Measurements from ENCODE around the gene TRIM33.
"Not testable (repeated sequence)": the region's sequence is repeated elsewhere in the genome, so short reads cannot be mapped to it uniquely, and the experiment has no call there.

TRIM33 gene

GRCh38 chr1:114510274-114511031 is 550 bp downstream of the TRIM33 start:
- DNase-seq (ENCODE audit: low spot score), result peak; percentile 77

GRCh38 chr1:114509596-114510273 is 1.3 kb downstream of the TRIM33 start:
- no peak for DNase-seq (ENCODE audit: low spot score)

DNA sequence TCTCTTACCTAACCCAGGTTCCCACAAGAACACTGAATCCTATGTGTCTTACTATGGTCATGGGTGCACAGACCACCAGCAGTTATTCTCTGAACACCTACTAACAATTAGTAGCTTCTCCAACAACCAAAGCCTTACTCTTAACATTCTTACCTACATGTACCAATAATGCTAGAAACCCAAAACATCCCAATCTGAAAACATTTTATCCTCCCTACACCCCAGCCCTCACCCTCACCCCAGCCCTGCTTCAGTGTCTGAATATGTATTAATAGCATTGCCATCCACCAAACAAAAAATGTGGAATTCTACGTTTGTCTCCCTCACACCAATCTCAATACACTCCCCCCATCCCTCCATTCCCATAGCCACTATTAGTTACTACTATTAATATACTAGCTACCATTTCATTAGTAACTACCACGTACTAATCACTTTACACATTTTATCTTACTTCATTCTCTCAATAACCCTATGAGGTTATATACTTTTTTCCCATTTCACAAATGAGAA is 2.6 kb downstream of the TRIM33 start:
- no peak for DNase-seq (ENCODE audit: low spot score)

DNA sequence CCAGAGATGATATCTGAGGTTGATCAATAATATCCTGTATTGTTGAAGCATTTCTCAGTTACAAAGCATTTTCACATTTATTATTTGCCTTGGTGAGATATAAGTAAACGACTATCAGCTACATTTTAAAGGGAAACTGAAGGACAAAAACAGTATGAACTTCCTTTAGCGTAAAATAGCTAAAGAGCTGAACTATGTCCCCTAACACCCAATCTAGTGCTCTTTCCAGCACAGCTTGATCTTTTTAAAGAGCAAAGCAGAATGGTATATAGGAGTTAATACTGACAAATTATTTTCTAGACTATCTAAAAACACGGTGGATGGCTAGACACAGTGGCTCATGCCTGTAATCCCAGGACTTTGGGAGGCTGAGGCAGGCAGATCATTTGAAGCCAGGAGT is 3.5 kb downstream of the TRIM33 start:
- no peak for DNase-seq (ENCODE audit: low spot score)

- DNase-seq (ENCODE audit: low spot score), result no peak
Measured at GRCh38 chr1:114505148-114505561, 5.8 kb downstream of the TRIM33 start.

DNA sequence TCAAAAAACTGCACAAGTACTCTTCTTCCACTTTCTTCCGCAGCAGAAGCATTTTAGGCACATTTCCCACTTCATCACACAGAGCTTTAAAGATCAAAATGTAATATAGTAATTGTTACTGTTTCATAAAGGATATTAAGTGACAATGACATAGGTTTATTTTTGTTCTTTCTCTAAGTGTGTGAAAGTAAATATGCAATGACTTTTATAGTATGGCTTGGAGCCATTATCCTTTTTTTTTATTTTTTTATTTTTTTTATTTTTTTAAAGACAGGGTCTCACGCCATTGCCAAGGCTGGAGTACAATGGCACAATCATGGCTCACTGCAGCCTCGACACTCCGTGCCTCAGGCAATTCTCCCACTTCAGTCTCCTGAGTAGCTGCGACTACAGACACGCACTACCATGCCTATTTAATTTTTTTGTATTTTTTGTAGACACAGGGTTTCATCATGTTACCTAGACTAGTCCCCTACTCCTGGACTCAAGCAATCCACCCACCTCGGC is 7.0 kb downstream of the TRIM33 start:
- DNase-seq (ENCODE audit: low spot score), result no peak

DNA sequence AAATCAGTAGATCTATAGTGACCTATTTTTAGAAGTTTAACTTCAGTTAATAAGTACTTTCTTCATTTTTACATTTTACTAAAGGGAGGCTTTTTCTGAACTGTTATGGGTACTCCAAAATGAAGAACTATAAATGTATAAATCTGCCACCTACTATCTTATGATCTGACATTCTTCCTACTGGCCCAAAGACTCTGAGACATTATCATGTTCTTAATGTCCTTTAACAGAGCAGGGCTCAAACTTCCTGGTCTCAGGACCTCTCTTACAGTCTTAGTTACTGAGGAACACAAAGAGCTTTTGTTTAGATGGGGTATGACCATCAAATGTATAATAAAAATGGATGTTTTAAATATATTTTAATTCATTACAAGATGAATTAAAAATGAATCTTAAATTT is 8.9 kb downstream of the TRIM33 start:
- DNase-seq (ENCODE audit: low spot score), result no peak

DNA sequence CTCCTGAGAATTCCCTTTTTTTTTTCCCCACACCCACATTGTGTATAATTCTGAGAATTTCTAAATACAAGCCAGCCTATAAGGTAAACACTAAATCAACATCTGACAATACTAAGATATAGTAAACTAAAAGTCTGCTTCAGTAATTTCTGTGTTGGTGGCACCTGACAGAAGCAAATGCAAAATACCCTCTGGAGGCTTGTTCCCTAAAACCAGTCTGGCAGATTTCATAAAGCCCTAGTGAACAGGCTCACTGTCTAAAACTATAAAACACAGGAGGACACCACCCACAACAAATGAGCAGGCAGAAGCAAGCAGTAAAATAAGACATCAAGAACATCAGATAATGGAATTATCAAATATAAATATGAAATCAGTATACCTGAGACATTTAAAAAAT is 11.5 kb downstream of the TRIM33 start:
- no peak for DNase-seq (ENCODE audit: low spot score)

DNA sequence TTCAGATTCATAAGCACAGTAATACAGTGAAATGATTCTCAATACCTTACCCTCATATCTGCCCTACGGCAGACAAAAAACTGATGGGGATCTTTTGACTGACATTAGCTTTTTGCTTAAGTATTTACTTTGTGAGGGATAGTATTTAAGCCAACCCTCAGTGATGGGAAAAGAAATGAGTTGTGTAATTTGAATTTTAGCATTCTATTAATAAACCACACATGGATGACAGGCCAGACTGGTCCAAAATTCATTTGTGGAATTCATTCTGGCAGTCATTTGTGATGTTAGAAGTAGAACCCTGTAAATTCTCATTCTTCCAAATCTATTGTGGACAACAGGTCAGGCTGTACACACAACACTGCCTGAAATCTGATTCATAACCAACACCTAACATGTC is 14.9 kb downstream of the TRIM33 start:
- DNase-seq (ENCODE audit: low spot score), result no peak

DNA sequence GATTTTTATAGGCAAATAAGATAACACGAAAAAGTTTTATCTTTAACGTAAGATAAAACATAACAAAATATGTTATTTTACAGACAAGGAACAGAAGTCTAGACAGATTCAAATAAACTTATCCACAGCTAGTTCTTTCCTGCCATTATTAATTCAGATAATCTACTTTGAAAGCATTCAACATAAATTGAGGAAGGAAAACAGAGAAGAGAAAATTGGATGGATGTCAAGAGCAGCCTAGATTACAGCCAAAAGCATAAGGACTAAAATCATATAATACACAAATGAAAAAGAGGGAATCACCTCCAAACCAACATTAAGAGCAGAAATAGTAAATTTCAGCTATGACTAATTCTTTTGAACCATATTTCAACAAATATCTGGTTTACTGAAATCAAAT is 15.5 kb downstream of the TRIM33 start:
- no peak for DNase-seq (ENCODE audit: low spot score)

DNA sequence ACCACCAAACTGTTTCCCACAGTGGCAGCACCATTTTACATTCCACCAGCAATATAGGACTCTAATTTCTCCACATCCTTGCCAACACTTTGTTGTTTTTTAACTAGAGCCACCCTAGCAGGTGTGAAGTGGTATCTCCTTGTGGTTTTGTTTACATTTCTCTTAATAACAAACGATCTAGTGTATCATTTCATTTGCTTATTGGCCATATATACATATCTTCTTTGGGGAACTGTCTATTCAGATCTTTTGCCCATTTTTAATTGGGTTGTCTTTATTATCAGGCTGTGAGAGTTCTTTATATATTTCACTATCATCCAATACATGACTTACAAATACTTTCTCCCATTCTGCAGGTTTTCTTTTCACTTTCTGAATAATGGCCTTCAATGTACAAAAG is 18.0 kb downstream of the TRIM33 start:
- DNase-seq (ENCODE audit: low spot score), result no peak

GRCh38 chr1:114490274-114490693 is 20.7 kb downstream of the TRIM33 start:
- DNase-seq (ENCODE audit: low spot score), result no peak

GRCh38 chr1:114488739-114489138 is 22.3 kb downstream of the TRIM33 start:
- no peak for DNase-seq (ENCODE audit: low spot score)

DNA sequence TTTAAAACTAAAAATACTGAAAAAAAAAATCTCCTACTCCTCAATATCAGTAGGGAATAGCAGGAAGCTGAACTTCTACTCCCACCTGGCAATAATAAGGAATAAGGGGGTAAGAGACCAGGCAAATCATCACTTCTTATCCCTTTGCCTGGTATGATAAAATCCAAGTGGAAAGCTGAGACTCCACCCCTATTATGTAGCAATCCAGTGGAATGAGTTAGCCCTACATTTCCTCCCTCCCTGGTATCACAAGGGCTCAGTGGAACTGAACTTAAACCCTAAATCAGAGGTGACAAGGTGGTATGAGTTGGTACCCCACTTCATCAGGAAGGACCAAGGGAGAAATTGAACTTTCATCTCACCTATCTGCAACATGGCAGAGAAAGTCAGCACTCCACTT is 25.7 kb downstream of the TRIM33 start:
- DNase-seq (ENCODE audit: low spot score), result peak; percentile 35

GRCh38 chr1:114482585-114482984 is 28.4 kb downstream of the TRIM33 start:
- DNase-seq (ENCODE audit: low spot score), result no peak

DNA sequence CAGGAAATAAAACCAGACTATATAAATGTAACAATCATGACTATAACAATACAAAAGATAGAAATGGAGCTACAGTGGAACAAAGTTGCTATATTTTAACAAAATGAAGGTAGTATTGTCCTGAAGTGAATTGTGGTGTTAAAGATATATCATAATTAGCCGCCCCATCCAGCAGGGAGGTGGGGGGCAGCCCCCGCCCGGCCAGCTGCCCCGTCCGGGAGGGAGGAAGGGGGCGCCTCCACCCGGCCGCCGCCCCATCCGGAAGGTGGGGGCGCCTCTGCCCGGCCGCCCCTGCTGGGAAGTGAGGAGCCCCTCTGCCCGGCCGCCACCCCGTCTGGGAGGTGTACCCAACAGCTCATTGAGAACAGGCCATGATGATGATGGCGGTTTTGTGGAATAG is 31.4 kb downstream of the TRIM33 start:
- not testable (repeated sequence) for DNase-seq (ENCODE audit: low spot score)

DNA sequence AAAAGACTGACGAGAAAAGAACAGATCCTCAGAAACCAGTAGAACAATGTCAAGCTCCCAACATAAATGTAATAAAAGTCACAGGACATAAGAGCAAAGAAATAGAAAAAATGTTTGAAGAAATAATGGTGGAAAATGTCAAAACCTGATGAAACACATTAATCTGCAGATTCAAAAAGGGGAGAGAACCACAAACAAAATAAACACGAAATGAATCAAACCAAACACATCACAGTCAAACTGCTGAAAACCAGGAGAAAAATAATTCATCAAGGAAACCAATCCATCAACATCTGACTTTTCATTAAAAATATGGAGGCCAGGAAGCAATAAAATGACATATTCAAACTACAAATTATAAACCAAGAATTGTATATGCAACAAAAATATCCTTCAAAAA is 31.9 kb downstream of the TRIM33 start:
- DNase-seq (ENCODE audit: low spot score), result no peak

DNA sequence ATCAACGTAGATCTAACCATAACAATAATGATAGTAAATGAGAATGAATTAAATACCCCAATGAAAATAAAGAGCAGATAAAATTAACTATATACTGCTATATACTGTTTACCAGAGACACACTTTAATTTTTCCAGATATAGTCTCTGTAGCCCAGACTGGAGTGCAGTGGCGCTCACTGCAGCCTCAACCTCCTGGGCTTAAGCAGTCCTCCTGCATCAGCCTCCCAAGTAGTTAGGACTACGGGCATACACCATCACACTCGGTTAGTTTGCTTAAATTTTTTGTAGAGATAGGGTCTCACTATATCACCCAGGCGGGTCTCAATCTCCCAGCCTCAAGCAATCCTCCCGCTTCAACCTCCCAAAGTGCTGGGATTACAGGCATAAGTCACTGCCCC is 37.2 kb downstream of the TRIM33 start:
- no peak for DNase-seq (ENCODE audit: low spot score)

DNA sequence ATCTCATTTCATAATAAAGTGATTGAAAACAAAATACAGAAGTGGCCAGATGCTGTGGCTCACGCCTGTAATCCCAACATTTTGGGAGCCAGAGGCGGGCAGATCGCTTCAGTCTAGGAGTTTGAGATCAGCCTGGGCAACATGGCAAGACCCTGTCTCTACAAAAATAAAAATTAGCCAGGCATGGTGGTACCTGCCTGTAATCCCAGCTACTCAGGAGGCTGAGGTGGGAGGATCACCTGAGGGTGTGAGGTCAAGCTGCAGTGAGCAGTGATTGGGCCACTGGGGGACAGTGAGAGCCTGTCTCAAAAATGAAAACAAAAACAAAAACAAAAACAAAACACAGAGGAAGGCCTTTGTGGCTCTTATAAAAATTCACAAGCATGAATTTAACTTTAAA is 38.6 kb downstream of the TRIM33 start:
- DNase-seq (ENCODE audit: low spot score), result no peak

- DNase-seq (ENCODE audit: low spot score), result no peak
Measured at GRCh38 chr1:114470681-114471080, 40.3 kb downstream of the TRIM33 start.

- DNase-seq (ENCODE audit: low spot score), result no peak
Measured at GRCh38 chr1:114468710-114469468, 42.1 kb downstream of the TRIM33 start.

GRCh38 chr1:114468047-114468446 is 43.0 kb downstream of the TRIM33 start:
- DNase-seq (ENCODE audit: low spot score), result no peak

DNA sequence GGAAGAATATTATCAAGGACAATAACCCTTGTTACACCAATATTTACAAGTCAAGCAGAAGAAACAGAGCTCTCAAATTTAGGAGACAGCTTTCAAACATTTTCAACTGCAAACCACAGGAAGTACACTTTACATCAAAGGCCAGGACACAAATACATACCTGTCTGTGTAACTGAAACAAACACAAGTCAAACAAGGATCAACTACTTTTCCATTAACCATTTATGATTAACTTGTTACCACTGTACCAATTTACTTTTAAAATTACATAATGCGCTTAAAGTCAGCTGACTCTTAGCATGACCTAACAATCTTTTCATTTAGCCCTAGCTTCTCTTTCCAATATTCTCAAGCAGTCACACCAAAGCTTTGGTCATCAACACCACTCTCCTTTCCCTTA is 43.5 kb downstream of the TRIM33 start:
- DNase-seq (ENCODE audit: low spot score), result no peak
